ENCODE data around the gene SESN3.
"Not testable (repeated sequence)": the region's sequence is repeated elsewhere in the genome, so short reads cannot be mapped to it uniquely, and the experiment has no call there.

Gene SESN3, protein sequence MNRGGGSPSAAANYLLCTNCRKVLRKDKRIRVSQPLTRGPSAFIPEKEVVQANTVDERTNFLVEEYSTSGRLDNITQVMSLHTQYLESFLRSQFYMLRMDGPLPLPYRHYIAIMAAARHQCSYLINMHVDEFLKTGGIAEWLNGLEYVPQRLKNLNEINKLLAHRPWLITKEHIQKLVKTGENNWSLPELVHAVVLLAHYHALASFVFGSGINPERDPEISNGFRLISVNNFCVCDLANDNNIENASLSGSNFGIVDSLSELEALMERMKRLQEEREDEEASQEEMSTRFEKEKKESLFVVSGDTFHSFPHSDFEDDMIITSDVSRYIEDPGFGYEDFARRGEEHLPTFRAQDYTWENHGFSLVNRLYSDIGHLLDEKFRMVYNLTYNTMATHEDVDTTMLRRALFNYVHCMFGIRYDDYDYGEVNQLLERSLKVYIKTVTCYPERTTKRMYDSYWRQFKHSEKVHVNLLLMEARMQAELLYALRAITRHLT

GRCh38 chr11:95231127-95231880, at the start of gene SESN3:
SESN3 (minus strand) TSS chr11:95231202; CDS start chr11:95230860, 342 bp downstream.
- peak; percentile 98 for DNase-seq (ENCODE audit: low spot score)

DNA sequence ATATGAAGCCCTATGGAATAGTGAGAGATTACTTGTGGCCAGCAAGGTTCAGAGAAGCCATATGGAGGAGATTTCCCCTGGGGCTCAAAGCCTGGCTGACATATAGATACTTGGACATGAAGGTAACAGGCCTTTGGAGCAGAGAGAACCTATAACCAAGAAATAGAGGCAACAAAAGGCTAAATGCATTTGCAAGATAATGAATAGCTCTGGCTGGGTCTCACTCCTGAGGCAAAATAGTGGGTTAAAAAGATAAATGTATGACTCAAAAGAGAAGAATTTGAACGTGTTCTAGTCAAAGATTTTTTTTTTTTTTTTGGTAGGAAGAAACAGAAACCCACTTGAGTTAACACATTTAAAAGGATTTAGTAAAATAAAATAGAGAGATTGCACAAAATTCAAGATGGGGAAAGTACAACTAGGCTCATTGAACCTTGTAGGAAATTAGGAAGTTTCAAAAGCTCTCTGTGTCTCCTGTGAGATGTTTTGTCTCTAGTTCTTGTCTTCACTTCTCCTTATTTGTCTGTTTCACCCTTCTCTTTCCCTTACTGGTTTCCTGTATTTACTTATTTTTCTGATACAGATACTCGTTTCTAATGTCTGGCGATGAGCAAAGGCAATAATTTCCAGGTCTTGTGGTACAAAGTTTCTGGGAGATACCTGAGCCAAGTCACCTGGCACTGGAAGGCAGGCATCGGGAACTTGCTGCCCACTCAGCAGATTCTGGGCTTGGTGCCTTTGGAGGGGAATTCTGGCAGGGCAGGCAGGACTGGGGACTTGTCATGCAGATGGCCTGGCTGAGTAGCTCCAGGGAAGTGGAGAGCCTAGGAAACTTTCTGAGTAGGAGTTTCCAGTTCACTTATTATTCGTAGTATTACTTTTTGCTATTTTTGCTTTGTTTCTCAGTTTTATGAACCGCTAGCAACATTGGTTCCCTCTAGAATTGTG, 49.2 kb upstream of the SESN3 start:
- DNase-seq (ENCODE audit: low spot score): no peak

GRCh38 chr11:95277868-95278267, 46.9 kb upstream of the SESN3 start:
- DNase-seq (ENCODE audit: low spot score): no peak

DNA sequence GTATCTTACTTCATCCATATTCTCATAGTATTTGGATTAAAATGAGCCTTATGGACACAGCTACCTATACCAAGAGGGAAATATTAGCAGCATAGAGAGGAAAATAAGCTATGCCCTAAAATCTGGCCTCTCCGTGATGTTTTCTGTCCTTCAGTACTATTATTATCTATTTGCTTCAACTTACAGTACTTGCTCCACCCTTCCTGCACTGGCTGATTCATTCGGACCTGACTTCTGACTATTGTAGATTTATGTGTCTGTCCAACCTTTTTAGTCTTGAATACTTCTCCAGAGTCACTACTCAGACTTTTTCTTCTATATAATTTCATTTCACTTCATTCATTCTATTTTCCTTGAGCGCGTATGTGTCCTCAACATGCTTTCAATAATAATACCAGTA, 45.1 kb upstream of the SESN3 start:
- no peak for DNase-seq (ENCODE audit: low spot score)

DNA sequence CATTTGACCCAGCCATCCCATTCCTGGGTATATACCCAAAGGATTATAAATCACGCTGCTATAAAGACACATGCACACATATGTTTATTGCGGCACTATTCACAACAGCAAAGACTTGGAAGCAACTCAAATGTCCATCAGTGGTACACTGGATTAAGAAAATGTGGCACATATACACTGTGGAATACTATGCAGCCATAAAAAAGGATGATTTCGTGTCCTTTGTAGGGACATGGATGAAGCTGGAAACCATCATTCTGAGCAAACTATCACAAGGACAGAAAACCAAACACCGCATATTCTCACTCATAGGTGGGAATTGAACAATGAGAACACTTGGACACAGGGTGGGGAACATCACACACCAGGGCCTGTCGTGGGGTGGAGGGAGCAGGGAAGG, 42.6 kb upstream of the SESN3 start:
- not testable (repeated sequence) for DNase-seq (ENCODE audit: low spot score)

DNA sequence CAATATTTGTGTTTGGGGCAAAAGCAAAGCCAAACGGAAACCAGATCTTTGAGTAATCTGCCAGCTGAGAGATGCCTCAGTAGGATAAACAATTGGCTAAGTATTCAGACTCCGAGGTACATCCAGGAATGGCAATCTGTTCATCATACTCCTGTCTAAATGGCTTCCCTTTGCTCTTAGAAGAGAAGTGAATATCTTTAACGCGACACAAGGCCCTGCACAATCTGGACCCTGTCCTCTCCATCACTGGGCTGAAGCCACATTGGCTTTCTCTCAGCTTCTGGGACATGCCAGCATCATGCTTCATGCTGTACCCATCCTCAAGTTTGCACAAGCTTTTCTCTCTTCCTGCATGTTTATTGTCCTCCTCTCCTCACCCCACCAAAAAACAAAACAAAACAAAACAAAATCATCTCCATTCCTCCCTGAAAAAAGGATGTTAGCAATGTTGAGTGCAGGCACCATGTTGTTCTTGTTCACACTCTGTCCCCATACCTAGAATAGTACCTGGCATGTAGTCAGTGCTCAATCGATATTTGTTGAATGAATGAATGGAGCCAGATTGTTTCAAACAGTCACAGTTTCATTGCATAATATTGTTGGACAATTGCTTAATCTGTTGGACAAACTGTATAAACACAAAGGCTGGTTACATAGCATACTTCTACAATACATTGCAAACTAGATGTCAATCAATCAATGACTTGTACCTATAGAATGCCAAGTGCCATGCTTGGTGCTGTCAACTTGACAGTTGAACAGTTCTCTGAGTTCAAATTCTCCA, 38.2 kb upstream of the SESN3 start:
- DNase-seq (ENCODE audit: low spot score): no peak

GRCh38 chr11:95268391-95268790, 37.4 kb upstream of the SESN3 start:
- no peak for DNase-seq (ENCODE audit: low spot score)

DNA sequence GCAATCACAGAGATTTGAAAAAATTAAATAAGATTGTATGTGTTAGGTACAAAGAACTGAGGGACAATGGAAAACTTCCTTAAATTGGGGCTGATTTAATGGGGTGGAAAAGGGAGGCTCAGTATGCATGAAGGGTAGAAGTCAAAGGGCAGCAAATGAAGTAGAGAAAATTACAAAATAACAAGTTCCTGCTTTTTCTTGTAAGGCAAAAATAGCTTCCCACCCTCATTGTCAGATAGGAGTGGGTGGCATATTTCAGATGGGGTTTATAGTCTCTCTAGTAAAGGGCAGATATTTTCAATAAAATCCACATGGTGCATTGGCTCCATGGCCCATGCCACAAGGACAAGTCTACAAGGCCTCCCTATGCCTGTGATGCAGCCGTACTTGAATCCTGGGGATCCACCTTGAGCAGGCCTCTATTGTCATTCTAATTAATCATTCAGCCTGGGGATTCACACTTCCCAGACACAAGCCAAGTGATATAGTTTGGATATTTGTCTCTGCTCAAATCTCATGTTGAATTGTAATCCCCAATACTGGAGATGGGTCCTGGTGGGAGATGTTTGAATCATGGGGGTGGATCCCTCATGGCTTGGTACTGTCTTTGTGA, 36.7 kb upstream of the SESN3 start:
- DNase-seq (ENCODE audit: low spot score): no peak

DNA sequence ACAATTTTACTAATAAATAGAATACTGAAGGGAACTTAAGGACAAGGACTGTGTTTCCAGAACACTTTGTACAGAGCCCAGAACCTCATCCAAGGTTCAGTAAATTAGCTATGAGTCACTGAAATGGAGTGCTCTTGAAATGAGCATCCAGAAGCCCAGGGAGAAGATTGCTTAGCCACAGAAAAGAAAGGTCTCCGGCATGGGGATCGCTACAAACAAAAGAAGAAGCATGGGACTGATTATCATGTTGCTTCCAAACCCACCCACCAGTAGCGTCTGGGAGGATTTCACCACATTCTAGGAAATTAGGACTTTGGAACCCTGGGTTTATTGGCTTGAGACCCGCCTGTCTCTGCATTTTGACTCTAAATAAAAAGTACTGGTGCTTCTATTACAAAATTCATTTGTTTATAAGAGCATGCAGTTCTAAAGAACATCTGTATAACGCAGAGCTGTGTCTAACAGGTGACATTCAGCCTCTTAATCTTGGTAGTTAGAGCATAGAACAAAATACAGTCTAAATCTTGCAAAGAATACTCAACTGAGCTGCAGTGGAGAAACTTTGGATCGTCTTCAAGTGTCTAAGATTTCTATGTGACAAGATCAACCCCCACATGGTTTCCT, 35.9 kb upstream of the SESN3 start:
- no peak for DNase-seq (ENCODE audit: low spot score)

GRCh38 chr11:95264881-95265280, 33.9 kb upstream of the SESN3 start:
- no peak for DNase-seq (ENCODE audit: low spot score)

DNA sequence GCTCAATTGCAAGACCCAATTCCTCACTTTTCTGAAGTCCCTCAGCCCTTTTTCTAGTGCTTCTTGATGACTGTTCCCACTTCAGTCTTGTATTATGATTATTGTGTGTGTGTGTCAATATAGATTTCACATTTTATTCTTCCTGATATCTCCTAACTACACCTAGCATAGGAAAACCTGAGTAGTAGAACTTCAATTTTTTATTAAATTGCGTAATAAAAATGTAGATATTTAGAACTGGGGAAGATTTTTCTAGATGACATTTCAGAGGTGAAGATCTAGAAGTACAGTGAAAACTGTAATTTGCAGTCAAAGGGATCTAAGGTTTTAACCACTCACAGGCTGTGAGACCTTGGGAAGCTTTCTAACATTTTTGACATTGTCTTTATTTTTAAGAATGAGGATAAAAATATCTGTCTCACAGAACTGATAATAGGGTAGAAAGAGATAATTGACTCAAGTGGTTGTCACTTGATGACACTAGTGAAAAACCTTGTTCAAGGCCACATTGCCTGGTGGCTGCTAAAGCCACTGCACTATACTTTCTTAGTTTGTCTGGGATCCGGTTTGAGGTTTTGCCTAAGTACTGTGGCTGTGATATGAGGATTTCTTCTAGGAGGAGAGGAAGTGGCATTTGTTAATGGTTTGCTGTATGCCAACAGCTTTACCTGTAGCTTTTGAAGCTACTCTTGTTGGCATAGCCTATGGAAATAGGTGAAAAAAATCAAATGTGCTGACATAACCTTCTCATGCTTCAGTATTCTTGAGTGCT, 32.2 kb upstream of the SESN3 start:
- DNase-seq (ENCODE audit: low spot score): no peak

DNA sequence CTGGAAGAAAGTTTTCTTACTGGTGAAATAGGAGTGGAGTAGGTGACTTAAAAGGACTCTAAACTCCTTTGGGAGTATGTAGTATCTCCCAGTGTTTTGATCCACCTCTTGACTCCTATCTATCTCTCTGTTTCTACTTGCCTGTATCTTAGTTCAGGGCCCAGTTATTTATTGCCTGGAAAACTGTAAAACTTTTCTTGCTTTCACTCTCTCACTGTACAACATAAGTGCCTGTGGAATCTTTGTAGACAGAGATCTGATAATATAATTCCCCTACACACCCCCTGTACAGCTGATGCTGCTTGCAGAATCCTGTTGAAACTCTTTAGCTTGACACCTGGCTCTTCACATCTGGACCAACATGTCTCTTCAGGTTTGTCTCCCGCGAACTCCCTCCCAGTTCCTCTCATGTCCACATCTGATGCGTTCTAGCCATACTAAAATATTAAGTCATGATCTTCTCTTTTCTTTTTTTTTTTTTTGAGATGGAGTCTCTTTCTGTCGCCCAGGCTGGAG, 26.5 kb upstream of the SESN3 start:
- no peak for DNase-seq (ENCODE audit: low spot score)

- DNase-seq (ENCODE audit: low spot score): no peak
These were observed 25.3 kb upstream of the SESN3 start for GRCh38 chr11:95256321-95256779.

- no peak for DNase-seq (ENCODE audit: low spot score)
These were observed 24.5 kb upstream of the SESN3 start for GRCh38 chr11:95255251-95256145.

GRCh38 chr11:95254716-95255115, 23.7 kb upstream of the SESN3 start:
- DNase-seq (ENCODE audit: low spot score): no peak

DNA sequence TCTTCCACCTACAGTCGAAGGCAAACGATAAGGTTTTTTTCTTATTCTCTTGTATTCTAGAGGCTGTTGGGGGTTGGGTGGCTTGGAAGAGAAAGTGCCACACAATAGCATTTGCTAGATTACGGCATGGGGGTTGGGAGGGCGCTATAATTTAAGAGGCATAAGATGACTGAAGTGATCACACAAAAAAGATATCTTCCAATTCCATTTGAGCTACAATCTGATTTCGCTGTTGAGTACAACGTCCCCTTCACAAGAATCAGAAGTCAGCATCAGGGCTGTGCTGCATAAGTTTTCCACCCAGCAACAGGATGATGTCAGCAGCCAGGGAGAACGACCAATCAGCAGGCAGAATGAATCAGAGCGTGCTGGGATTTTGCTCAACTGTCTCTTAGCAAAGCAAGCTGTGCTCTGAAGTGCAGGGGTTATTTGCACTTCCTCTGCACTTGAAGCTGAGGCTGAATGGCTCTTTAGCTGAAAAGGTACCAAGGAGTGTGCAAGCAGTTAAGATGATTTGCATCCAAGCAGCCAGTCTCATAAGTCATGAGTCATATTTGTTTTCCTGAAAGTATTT, 23.2 kb upstream of the SESN3 start:
- DNase-seq (ENCODE audit: low spot score): peak; percentile 68

DNA sequence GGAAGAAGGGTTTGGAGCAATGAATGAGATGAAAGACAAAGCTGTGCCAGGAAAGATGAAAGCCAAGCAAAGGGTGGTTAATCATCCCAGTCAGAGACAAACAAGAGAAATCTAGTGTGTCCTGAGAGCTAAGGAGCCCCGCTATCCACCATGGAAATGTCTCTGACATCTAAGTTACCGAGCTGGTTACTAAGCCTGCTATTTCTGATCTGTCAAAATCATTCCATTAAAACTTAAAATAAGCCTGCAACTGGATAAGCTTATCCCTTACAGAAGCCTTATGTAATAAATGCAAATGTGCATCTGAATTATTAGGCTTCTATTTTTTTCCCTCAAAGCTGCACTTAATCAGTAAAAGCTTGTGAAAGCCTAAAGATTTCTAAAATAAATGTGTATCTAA, 22.1 kb upstream of the SESN3 start:
- DNase-seq (ENCODE audit: low spot score): no peak

DNA sequence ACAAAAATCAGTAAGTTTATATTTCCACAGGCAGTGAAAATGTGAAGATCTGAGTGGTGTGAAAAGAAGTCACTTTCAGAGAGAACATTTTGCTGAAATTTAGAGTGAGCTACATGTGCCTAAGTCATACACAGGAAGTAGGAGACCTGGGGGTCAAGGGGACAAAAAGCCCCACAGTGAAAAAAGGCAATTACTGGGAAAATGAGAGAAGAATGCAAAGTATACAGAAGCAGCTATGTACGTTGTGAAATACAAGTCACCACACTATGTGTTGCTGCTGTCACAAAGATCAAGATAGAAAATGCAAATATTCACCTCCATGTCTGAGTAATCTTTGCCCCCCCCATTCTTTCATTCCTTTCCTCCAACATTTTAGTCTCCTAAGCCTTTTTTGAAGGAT, 21.6 kb upstream of the SESN3 start:
- DNase-seq (ENCODE audit: low spot score): no peak

All from kidney capillary endothelial cell (primary cell).